Activated CD8-positive, alpha-beta memory T cell treated with anti-CD3 and anti-CD28 coated beads for 48 hours (primary cell): ENCODE measurements around the gene STIL.
"Not testable (repeated sequence)": the region's sequence is repeated elsewhere in the genome, so short reads cannot be mapped to it uniquely, and the experiment has no call there.

ENCODE experiments used
- DNase-seq, 3 experiments: peaks; one replicate each; pipeline ENCODE4 v3.0.0-alpha.2; 2020; ENCODE audit warnings: low read depth in 2 of 3, low spot score in 2 of 3

Gene STIL

DNA sequence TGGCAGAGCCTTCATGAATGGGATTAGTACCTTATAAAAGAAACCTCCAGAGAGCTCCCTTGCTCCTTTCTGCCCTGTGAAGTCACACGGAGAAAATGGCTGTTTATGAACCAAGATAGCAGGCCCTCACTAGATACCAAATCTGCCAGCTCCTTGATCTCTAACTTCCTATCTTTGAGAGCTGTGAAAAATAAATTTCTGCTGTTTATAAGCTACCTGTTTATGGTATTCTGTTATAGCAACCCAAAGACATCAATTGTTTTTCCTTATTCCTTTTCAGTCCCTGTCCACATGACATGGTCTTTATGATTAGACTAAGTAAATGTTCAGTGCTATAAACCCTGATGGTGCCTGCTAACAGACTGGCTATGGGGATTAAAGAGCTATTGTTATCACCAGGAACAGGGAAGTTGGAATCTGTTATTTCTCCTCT is 9.7 kb upstream of the STIL start:
- no peak for DNase-seq

DNA sequence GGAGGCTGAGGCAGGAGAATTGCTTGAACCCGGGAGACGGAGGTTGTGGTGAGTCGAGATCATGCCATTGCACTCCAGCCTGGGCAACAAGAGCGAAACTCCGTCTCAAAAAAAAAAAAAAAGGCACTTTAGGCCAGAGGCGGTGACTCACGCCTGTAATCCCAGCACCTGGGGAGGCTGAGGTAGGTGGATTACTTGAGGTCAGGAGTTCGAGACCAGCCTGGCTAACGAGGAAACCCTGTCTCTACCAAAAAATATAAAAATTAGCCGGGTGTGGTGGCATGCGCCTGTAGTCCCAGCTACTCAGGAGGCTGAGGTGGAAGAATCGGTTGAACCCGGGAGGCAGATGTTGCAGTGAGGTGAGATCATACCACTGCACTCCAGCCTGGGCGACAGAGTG is 6.0 kb upstream of the STIL start:
- DNase-seq: not testable (repeated sequence)

DNA sequence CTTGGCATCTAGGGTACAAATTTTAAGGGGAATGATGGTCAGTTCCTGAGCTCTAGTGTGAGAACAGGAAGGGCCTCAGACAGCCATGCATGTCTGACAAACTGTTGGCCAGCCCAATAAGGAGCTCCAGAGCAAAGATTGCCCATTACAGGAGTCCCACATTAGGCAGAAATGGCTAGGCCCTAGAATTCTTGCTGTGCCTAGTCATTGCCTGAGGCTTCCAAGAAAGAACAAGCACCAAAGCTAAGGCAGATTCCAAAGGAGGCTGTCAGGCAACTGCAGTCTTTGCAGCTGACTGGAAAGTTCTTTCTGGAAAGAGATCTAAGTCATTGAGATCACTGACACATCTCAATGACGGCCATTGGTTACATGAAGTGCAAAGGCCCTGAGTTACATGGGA is 3.9 kb upstream of the STIL start:
- DNase-seq: no peak

DNA sequence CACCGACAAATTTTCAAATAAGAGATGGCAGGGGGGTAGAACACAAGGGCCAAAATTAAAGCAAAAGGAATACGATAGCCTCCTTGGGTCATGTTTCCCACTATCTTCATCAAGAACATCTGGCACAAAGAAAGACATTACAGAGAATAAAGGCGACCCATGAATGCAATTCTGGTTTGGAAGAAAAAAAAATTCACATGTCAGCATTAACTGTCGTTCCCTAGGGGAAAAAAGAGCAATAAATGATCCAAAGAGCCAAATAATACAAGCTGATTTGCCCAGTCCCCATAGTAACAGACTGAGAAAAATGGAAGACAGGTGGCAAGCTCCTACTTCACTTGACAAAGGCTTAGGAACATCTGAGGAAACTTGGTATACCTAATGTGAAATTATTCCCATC is 4.5 kb downstream of the STIL start:
- DNase-seq: no peak

DNA sequence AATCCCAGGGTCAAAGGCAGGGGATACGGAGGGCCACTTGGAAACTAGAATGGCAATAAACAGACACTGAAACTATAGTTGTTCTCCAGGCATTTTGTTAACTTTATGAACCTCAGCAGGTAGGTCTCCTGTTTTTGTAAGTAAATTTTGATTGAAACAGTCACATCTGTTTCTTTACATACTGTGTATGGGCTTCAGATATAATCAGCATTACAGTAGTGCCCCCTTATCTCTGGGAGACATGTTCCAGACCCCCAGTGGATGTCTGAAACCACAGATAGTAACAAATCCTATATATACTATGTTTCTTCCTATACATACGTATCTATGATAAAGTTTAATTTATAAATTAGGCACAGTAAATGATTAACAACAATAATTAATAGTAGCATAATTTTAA is 11.5 kb downstream of the STIL start:
- DNase-seq: no peak

DNA sequence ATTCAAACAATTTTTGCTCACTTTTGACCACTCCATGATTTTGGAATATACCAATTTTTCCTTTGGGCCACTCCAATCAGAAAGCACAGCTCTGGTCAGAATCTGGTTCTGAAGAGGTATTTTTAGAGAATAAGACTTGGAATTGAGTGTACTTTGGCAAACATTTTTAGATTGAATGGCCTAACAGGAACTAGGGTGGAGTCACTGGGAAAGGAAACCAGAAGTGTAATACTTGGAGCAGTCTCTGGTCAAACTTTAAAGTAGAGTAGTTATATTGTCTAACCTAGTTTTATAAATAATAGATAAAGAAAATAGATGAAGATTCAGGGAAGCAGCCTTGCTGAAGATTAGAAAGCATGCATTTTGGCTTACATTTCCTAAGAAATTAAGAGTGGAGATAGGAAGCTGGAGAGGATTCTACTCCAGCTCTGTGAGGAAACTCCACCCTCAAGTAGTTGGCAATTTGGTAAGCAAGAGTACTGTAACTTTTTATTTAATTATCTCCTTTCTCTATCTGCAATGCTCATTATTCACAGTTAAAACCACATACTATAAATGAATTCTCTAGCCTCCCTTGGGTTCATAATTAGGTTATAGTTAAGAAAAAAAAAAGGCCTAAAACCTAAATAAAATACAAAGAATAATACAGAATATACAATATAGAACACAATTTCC is 15.8 kb downstream of the STIL start:
- no peak for DNase-seq

DNA sequence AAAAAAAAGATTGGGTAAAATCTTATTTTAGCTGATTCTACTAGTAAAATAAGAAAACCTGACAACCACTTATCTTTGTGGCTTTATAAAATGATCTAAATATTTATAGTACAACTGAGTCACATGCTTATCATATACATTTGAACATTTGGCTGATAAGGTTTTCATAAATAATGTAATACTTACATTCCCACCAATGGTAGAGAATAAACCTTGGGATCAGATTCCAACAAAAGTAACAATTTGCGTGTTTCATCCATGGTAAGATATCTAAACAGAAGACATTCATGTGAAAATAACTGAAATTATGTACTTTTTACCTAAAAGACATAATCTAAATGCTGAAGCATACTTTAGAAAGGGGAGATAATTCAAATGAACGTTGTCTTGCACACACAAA is 18.4 kb downstream of the STIL start:
- no peak for DNase-seq

DNA sequence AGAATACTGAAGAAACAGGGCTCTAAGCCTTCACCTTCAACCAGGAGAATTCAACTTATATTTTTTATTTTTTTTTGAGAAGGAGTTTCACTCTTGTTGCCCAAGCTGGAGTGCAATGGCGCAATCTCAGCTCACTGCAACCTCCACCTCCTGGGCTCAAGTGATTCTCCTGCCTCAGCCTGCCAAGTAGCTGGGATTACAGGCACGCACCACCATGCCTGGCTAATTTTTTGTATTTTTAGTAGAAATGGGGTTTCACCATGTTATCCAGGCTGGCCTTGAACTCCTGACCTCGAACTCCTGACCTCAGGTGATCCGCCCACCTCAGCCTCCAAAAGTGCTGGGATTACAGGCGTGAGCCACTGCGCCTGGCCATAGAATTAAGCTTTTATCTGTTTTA is 19.1 kb downstream of the STIL start:
- DNase-seq: not testable (repeated sequence)

DNA sequence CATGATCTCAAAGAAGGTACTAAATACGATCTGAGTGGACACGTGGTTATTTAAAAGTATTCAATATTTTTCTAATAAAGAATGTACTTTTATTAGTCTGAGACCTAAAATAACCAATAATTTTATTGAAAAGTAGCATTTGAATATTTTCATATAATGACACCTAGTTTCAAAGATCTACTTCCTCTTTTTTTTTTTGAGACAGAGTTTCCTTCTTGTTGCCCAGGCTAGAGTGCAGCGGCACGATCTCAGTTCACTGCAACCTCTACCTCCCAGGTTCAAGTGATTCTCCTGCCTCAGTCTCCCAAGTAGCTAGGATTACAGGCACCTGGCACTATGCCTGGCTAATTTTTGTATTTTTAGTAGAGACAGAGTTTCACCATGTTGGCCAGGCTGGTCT is 25.8 kb downstream of the STIL start:
- not testable (repeated sequence) for DNase-seq

DNA sequence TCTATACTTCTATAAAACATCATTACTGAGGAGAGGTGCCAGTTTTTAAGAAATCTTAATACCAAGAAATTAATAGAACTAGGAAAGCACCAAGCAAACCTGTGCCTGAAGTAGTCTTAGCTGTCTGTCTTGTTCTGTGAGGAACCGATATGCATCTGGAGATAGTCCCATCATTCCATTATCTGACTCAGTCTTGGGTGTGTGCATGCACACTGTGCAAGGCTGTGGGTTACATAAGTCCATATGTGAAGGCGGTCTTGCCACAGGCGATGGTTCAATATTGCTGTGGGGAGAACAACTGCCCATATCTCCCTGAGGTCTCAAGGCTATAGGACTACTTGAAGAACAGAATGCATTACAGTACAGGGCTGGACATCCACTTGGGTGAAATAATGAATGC is 33.8 kb downstream of the STIL start:
- DNase-seq: no peak

DNA sequence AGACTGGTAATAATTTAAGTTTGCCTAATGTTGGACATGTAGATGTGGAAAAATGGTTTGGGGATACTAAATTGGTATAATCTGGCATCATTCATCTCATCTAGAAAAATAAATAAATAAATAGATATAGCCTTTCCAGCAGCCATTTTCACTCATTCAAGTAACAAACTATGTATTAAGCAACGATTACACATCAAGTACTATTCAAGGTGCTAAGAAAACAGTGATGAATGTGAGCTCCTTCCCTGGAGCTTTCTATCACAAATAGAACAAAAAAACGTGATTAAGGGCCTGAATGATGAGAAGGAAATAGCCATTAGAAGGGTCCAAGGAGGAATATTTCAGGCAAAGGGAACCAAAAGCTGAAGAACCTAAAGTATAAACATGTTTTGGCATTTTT is 37.1 kb downstream of the STIL start:
- DNase-seq: no peak

DNA sequence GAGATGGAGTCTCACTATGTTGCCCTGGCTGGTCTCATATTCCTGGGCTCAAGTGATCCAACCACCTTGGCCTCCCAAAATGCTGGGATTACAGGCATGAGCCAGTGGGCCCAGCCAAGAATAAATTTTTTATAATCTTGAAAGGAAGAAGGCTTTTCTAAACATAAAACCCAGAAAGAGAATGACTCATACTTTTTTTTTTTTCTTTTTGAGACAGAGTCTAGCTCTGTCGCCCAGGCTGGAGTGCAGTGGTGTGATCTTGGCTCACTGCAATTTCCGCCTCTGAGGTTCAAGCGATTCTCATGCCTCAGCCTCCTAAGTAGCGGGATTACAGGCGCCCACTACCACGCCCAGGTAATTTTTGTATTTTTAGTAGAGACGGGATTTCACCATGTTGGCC is 38.1 kb downstream of the STIL start:
- DNase-seq: not testable (repeated sequence)

DNA sequence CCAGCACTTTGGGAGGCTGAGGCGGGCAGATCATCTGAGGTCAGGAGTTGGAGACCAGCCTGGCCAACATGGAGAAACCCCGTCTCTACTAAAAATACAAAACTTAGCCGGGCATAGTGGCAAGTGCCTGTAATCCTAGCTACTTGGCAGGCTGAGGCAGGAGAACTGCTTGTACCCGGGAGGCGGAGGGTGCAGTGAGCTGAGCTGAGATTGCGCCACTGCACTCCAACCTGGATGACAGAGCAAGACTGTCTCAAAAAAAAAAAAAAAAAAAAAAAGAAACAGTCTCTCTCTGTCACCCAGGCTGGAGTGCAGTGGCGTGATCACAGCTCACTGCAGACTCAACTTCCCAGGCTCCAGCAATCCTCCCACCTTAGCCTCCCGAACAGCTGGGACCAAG is 48.4 kb downstream of the STIL start:
- DNase-seq: not testable (repeated sequence)

DNA sequence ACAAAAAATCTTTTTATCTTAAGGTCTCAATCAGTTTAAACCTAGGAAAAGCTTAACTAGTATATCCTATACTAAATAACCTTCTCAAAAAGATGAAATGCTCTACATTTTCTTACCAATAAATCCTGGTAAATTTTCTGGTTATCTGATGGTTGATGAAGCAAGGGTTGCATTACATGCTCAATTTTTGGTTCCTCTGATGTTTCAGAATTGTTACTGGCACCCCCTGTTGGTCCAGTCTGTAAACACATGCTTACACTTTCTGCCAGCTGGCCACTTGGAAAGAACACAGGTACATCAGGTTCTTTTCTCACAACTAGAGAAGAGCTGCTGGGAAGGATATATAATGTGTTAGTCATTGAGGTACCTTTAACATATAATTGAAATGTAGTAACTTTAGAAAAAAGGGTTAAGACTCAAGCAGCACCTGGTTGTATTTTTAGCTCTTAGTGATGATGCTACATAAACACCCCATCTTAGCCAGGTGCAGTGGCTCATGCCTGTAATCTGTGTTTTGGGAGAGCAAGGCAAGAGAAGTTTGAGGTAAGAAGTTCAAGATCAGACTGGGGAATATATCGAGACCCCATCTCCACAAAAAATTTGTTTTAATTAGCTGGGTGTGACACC is 51.0 kb downstream of the STIL start:
- DNase-seq: peak in 1 of 3 experiments; percentile 6

DNA sequence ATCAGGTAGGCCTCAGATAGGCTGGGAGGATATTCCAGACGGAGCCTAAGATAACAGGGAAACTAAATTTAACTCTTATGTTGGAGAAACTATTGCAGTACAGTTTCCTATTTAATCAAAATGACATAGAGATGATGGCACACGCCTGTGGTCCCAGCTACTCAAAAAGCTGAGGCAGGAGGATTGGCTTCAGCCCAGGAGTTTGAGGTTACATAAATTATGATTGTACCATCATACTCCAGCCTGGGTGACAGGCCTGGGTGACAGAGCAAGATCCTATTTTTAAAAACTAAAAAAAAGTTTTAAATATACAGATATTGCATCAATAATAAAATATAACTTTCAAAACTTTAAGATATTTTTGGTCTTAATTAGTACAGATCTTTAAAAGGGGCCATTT is 56.7 kb downstream of the STIL start:
- no peak for DNase-seq

DNA sequence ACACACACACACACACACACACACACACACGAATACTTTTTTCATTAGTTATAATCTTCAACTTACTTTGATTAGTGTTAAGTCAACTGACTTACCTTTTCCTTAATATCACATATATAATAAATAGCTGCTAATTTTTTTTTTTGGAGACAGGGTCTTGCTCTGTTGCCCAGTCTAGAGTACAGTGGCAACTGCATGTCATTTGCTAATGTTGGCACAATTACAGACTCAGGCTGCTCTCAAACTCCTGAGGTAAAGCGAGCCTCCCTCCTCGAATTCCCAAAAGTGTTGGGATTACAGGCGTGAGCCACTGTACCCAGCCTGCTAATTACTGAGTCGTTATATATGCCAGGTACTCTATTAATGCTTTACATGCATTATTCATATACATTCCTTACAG is 61.2 kb downstream of the STIL start:
- no peak for DNase-seq

DNA sequence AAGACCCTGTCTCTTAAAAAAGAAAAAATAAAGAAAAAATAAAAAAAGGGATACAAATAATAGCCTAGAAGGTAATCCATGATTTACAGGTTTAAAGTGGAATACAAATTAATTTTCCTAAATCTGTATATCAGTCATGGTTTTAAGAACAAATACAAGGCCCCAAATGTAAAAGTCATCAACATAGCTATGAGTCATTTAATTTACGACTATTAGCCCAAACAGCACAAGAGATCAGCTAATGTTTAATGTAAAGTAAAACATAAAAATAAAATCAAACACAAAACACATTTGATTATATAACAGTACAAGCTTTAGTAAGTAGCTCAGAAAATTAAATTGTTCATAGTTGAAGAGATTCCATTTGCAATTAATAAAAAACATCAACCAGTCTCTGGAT is 61.6 kb downstream of the STIL start:
- no peak for DNase-seq

DNA sequence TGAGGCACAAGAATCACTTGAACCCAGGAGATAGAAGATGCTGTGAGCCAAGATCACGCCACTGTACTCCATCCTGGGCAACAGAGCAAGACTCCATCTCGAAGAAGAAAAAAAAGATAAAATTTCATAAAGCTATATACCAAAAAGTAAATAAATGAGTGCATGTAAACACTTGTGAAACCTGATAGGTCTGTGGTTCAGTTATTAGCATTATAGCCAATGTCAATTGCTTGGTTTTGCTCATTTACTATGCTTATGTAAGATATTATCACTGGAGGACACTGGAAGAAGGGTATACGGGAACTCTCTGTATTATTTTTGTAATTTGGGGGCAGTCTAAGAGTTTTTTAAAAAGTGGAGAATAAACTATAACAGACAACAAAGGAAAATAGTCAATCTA is 64.2 kb downstream of the STIL start:
- DNase-seq: no peak

DNA sequence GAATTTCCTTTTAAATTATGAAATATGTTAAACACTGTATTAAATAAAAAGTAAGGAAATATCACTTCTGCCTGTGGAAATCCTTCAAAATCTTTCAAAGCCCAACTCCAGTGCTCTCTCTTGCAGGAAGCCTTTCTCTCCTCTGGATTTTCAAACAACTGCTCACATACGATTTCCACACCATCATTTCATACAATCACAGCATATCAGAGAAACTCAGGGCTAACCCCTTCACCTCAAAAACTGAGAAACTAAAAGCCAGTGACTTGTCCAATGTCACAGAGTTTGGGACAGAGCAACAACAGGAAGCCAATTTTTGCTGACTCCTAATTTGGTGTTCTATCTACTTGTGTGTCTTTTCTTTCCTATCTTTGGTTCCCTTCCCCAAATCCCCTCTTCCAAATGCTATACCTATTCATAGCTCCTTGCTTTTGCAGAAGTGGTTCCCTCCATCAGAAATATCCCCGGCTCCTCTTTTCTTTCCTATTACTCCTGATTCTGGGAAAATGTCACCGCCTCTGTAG is 69.5 kb downstream of the STIL start:
- no peak for DNase-seq

DNA sequence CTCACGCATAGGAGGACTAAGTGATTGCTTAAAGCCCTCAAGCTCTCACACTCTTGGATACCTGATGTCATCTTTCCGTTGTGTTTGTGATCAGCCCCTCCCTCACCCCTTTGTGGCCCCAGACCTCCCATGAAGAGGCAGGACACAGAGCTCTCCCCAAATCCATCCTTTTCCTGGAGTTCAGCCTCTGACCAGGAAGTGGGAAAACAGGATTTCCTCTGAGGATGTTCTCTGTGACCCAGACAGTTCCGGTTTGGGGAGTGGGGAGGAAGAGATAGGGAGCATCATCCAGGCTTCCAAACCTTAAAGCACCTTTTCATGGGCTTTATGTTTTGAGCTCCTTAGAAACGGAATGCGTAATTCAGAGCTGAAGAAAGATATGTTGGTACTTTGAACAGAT is 70.0 kb downstream of the STIL start:
- no peak for DNase-seq

DNA sequence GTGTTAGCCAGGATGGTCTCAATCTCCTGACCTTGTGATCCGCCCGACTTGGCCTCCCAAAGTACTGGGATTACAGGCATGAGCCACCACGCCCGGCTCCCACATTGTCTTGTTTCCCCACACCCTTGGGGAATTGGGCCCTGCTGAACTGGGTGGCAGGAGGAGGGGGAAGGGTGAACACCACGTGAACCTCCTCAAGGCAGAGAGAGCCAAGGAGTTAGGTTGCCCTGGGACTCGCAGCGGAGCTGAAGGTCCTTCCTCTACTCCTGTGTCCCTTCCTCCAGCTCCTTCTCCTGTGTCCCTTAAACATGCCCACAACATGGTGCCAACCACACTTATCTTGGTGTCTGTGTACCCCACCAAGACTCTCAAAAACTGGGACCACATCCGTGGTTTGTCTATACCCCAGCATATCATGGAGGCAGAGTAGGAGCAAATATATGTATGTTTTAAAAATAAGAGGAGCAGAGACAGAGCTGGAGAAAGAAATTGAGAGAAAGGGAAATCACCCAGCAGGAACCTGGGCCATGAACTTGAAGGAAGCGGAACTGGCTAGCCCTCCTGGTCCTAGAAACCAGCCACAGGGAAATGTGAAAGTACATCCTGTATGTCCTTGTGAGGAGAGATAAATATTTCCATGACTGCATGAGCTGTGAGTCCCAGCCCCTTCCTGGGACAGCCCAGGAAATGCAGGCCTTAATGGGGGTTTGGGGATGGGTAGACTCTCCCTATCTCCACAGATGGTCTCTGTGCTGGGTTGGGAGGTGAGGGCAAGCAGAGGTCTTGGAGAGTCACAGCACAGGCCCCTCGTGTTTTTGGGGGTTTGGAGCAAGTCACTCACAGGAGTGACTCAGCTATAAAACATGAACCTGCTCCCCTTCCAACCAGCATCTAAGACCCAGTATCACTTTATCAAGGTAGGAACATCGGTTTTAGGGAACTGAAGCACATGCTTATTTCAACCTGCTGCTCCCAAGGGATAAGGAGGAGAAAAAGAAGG is 72.5 kb downstream of the STIL start:
- DNase-seq: no peak
